ENCODE results near the gene TMEM121B.

GRCh38 chr22:17105143-17106129, 15.7 kb downstream of the TMEM121B start:
- TF ChIP-seq POLR2A (IDR thresholded peaks at IDR 0.05): no peak
- TF ChIP-seq CTCF (IDR thresholded peaks at IDR 0.05): no peak
- TF ChIP-seq POLR2AphosphoS5 (IDR thresholded peaks at IDR 0.05): no peak
